PC-3 (cell line): Measurements from ENCODE around the gene SNHG17. TPM values are rescaled to one million over a fixed set of nuclear protein-coding genes. Genes with fewer than 3 reads are reported as not detected.

Source experiments
- ATAC-seq: fragments of 200-7000 bp; cut with Tn5 transposase; 2 replicates; pipeline ENCODE4 v1.9.1; 2020; ENCODE audit warnings: mild to moderate bottlenecking, moderate library complexity
- BruUV-seq: library from RNA; stranded (reverse); fragments of 400-500 nt; replicated peaks from 2 replicates; lab custom pipeline; 2021; lab: Mats Ljungman, UMichigan
- CTCF ChIA-PET: fragments of 300-600 bp; sonication (Branson Sonifier 250); formaldehyde crosslinking; loops from one replicate; lab custom pipeline; 2022; ENCODE audit warnings: antibody characterized with exemption; lab: Charles Lee
- POLR2A ChIA-PET: fragments of 300-600 bp; sonication (Branson Sonifier 250); formaldehyde crosslinking; loops from one replicate; lab custom pipeline; 2022; ENCODE audit warnings: antibody characterized with exemption; ENCODE audit not compliant: unreplicated experiment; lab: Charles Lee
- DNase-seq: peaks from one replicate; pipeline ENCODE4 v3.0.0-alpha.2; 2015
- H2AFZ ChIP-seq: fragments of 300-600 bp; sonication (generic); 2 replicates; pipeline ENCODE4 v1.6.0; 2016; ENCODE audit warnings: antibody characterized with exemption, low read length
- H3F3A ChIP-seq: fragments of 300-600 bp; sonication (generic); one replicate; pipeline ENCODE4 v1.6.0; 2017; ENCODE audit warnings: antibody characterized with exemption, low read length, control low read depth, mild to moderate bottlenecking; ENCODE audit not compliant: unreplicated experiment
- H3K27ac ChIP-seq: fragments of 300-600 bp; sonication (generic); 2 replicates; pipeline ENCODE4 v1.5.1; 2016; ENCODE audit warnings: mild to moderate bottlenecking, low read length
- H3K27me3 ChIP-seq: fragments of 300-600 bp; sonication (generic); 2 replicates; pipeline ENCODE4 v1.6.1; 2016; ENCODE audit warnings: low read length, mixed read lengths
- H3K36me3 ChIP-seq: fragments of 300-600 bp; sonication (generic); 2 replicates; pipeline ENCODE4 v1.6.1; 2016; ENCODE audit warnings: low read depth, mixed run types, low read length, mixed read lengths
- H3K4me1 ChIP-seq: fragments of 300-600 bp; sonication (generic); 2 replicates; pipeline ENCODE4 v1.5.1; 2016; ENCODE audit warnings: low read length; ENCODE audit not compliant: insufficient read depth
- H3K4me2 ChIP-seq: fragments of 300-600 bp; sonication (generic); 2 replicates; pipeline ENCODE4 v1.6.0; 2016; ENCODE audit warnings: low read length
- H3K4me3 ChIP-seq: fragments of 300-600 bp; sonication (generic); 2 replicates; pipeline ENCODE4 v1.5.1; 2016; ENCODE audit warnings: mild to moderate bottlenecking, low read length, mixed read lengths
- H3K79me2 ChIP-seq: fragments of 300-600 bp; sonication (generic); 2 replicates; pipeline ENCODE4 v1.6.1; 2017; ENCODE audit warnings: low read length, mixed read lengths
- H3K9ac ChIP-seq: fragments of 300-600 bp; sonication (generic); 2 replicates; pipeline ENCODE4 v1.6.0; 2016; ENCODE audit warnings: mild to moderate bottlenecking, low read length
- H3K9me2 ChIP-seq: fragments of 300-600 bp; sonication (generic); replicated peaks from 2 replicates; pipeline ENCODE4 v1.6.1; 2016; ENCODE audit warnings: mixed run types, low read length, mixed read lengths
- H3K9me3 ChIP-seq: fragments of 300-600 bp; sonication (generic); 2 replicates; pipeline ENCODE4 v1.6.1; 2016; ENCODE audit warnings: low read length, mixed read lengths
- H4K20me1 ChIP-seq: fragments of 300-600 bp; sonication (generic); 2 replicates; pipeline ENCODE4 v1.6.1; 2016; ENCODE audit warnings: low read length, mixed read lengths
- CTCF ChIP-seq: fragments of 300-600 bp; sonication (generic); conservative IDR thresholded peaks from 2 replicates; pipeline ENCODE4 v1.5.1; 2017; ENCODE audit warnings: antibody characterized with exemption, low read depth, mild to moderate bottlenecking, low read length
- EZH2 ChIP-seq: fragments of 300-600 bp; sonication (generic); IDR thresholded peaks from one replicate; pipeline ENCODE4 v1.6.1; 2017; ENCODE audit warnings: antibody characterized with exemption, mild to moderate bottlenecking, low read length; ENCODE audit not compliant: unreplicated experiment
- EZH2phosphoT487 ChIP-seq: fragments of 300-600 bp; sonication (generic); IDR thresholded peaks from 2 replicates; pipeline ENCODE4 v1.6.1; 2018; ENCODE audit warnings: mild to moderate bottlenecking, antibody characterized with exemption, low read length, borderline replicate concordance
- intact Hi-C: fragments of 100-400 bp; cut with micrococcal nuclease; formaldehyde crosslinking; loops from 2 replicates; pipeline ENCODE4 v1.9.0; 2023
- total RNA-seq: library from RNA; depleted of rRNA; stranded (reverse); fragments of >200 nt; gene quantifications from 2 replicates; pipeline ENCODE4 v1.2.3, GENCODE V29; 2014

SNHG17 gene
- total RNA-seq, 1 experiment from 2014 or later = 52.0 TPM

GRCh38 chr20:38454556-38455473 is 19.7 kb upstream of the SNHG17 start:
- intact Hi-C loops = no loop called here
- TF ChIP-seq CTCF (no peak), EZH2phosphoT487 (no peak), EZH2 (no peak)
- H3K4me2 ChIP-seq = no peak overlapping the region
- H3K79me2 ChIP-seq = no peaks in the 10 kb centered on the region
- H2AFZ ChIP-seq = no peak overlapping the region
- no peaks in the 10 kb centered on the region for H3K9me3 ChIP-seq
- peaks cover 27% of the 10 kb centered on the region for H3K4me1 ChIP-seq
- H4K20me1 ChIP-seq = no peaks in the 10 kb centered on the region
- no peak overlapping the region for H3K4me3 ChIP-seq
- ATAC-seq = no peak
- H3K36me3 ChIP-seq = no peaks in the 10 kb centered on the region
- H3K27me3 ChIP-seq = no peaks in the 10 kb centered on the region
- no peak overlapping the region for H3K27ac ChIP-seq
- no peaks in the 10 kb centered on the region for H3K9me2 ChIP-seq
- no TSS peak for BruUV-seq
- ChIA-PET CTCF (interaction anchor here (0.7 kb wide), 1 partner anchor 19 kb away, joined by 3 read pairs; the partner anchor contains the start of gene SNHG17), POLR2A (no interaction called here)
- no peak overlapping the region for H3K9ac ChIP-seq
- H3F3A ChIP-seq = no peaks in the 10 kb centered on the region
- no peak for DNase-seq

GRCh38 chr20:38453941-38454340 is 18.8 kb upstream of the SNHG17 start:
- Histone ChIP-seq H4K20me1 (no peaks in the 10 kb centered on the region), H3K9me2 (no peaks in the 10 kb centered on the region), H2AFZ (no peak overlapping the region), H3K9ac (no peak overlapping the region), H3K79me2 (no peaks in the 10 kb centered on the region), H3K4me3 (no peak overlapping the region), H3K9me3 (no peaks in the 10 kb centered on the region), H3F3A (no peaks in the 10 kb centered on the region), H3K27ac (no peak overlapping the region), H3K27me3 (no peaks in the 10 kb centered on the region), H3K36me3 (no peaks in the 10 kb centered on the region), H3K4me2 (no peak overlapping the region), H3K4me1 (peaks cover 26% of the 10 kb centered on the region)
- ChIA-PET CTCF (interaction anchor here (0.6 kb wide), 1 partner anchor 32 kb away, joined by 3 read pairs; no protein-coding TSS in a partner anchor), POLR2A (interaction anchor here (0.6 kb wide), 1 partner anchor 15 kb away, joined by 3 read pairs; no protein-coding TSS in a partner anchor)
- no peak for DNase-seq
- no TSS peak for BruUV-seq
- ATAC-seq = no peak
- no peak for TF ChIP-seq CTCF
- TF ChIP-seq EZH2phosphoT487 = no peak
- no peak for TF ChIP-seq EZH2
- intact Hi-C loops = no loop called here
